HG03558 (cell line): ENCODE results near the gene FRMPD1.

Source experiments
- ATAC-seq: cut with Tn5 transposase; IDR thresholded peaks from one replicate; pipeline ENCODE4 v1.9.1; 2021; ENCODE audit warnings: moderate number of reproducible peaks; ENCODE audit not compliant: unreplicated experiment; ENCODE audit errors: extremely low read depth

Gene FRMPD1

DNA sequence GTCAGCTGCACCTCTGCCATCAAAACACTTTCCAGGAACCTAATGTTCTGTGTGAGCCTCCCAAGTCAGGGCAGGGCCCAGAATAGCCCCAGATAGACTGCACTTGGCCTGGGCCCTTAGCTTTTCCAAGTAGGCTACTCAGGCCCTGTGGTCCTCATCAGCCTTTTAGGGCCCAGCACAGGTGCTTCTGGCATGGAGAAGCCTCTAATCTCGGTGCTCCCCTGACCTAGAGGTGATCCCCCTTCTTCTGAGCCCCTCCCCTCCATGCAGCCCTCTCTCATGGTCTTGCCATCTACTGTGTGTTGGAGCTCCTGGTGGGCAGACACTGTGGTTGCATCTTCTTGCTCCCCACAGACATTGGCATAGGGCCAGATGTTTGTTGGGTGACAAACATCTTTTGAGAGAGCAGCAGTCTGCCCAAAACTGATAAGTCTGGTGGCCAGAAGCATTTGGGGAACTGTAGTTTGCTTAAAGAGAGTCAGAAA is 28.1 kb downstream of the FRMPD1 start:
- no peak for ATAC-seq

GRCh38 chr9:37679649-37680402 is 29.1 kb downstream of the FRMPD1 start:
- no peak for ATAC-seq

DNA sequence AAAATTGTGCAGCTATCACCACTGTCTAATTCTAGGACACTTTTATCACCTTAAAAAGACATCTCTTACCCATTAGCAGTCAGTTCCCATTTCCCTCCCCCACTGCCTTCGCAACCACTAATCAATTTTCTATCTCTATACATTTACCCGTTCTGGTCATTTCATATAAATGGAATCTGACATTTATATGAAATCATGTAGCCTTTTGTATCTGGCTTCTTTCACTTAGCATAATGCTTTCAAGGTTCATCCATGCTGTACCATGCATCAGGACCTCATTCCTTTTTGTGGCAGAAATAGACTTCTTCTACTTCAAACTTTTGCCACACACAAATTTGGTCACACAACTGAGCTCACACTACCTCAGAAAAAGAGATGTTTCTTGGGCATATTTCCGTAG is 32.2 kb downstream of the FRMPD1 start:
- no peak for ATAC-seq

GRCh38 chr9:37683531-37684371 is 33.0 kb downstream of the FRMPD1 start:
- no peak for ATAC-seq

- no peak for ATAC-seq
Measured at GRCh38 chr9:37692622-37693221, 42.0 kb downstream of the FRMPD1 start.

DNA sequence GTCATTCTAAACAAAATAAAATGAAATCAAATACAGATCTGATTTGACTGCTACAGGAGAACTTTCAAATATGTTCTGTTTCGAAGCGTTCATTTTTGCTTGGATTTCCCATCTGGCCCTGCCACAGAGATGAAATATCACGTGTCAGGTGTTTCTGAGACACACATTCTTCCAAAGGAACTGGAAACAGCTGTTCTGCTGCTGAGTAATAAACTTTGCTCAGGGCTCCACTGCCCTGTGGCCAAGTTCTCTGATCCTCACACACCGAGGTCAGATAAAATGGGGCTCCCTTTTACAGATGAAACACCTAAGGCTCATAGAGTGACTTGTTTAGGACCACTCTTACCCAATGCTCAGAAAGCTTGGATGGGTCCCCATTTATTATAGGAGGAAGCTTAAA is 42.5 kb downstream of the FRMPD1 start:
- no peak for ATAC-seq

- ATAC-seq: no peak
Measured at GRCh38 chr9:37694355-37694754, 43.6 kb downstream of the FRMPD1 start.

- ATAC-seq: no peak
Measured at GRCh38 chr9:37696528-37696927, 45.8 kb downstream of the FRMPD1 start.

GRCh38 chr9:37700131-37700530 is 49.4 kb downstream of the FRMPD1 start:
- no peak for ATAC-seq

DNA sequence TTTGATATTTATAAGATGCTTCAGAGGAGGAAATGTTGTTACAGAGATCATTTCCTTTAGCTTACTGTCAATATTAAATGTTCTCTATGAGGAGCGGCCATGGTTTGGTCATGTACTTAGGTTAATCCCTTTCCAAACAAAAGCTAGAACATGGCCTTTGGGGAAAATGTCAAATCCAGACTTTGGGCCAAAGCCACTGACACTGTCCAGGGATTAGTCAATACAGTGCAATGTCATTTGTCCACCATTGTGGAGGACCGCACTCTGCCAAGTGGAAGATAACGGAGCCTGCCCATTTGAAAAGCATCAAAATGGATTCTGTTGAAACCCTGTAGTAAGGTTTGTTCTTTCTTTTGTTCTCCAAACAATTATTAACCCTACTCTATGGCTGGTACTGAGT is 50.1 kb downstream of the FRMPD1 start:
- no peak for ATAC-seq

GRCh38 chr9:37705787-37706186 is 55.0 kb downstream of the FRMPD1 start:
- ATAC-seq: no peak

GRCh38 chr9:37706290-37706689 is 55.5 kb downstream of the FRMPD1 start:
- ATAC-seq: no peak

DNA sequence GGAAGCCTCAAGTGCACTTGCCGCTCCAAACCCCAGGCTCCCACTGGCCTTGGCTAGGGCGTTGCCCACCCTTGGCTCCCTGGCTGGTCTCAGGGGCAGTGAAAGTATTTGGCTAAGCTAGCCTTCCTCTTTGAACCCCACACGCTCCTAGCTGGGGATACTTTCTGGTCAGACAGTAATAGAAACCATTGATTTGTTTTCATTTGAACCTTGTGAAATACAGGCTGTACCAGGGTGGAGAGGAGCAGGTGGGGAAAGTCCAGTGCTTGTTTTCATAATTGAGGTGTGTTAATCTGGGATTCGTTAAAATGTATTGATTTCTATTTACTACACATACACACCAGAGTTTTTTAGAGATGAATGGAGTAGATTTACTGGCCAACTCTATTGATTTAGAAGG is 57.0 kb downstream of the FRMPD1 start:
- no peak for ATAC-seq

DNA sequence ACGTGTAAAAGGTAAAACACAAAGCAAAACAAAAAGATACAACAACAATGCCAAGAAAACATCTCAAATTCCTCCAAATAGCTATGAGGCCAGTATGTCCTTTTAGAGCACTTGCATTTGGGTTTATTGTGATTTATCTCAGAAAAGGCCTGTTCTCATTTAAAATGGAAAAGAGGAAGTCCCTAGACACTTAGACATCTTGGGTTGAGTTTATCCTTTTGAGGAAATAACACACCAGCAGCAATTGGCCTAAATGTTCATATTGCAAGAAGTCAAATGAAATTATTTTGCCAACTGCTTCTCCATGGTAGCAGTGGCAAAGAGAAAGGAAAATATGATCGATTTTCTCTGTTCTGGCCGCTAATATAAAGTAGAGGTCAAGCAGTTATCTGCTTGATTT is 59.3 kb downstream of the FRMPD1 start:
- ATAC-seq: no peak

GRCh38 chr9:37715260-37715659 is 64.5 kb downstream of the FRMPD1 start:
- no peak for ATAC-seq

DNA sequence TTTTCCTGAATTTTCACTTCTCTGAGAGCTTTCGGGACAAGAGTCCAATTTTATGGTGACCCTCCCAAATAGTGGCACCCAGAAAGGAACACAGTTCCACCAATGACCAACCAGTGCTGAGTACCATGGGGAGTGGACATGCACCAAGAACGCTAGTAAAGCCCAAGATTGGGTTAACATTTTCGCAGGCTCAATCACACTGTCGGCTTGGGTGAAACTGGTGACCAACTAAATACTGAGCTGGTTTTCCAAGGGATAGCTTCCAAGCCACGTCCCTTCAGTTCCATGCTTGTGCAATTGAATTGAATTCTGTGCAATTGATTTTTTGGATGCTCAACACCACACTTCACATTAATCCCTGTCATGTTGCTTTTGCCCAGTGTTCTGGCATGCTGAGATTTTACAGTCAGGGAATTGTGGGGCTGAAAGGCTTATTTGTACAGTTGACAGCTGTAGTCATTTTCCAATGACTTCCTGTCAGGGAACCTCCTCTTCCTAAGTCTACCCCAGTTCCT is 65.3 kb downstream of the FRMPD1 start:
- ATAC-seq: no peak

DNA sequence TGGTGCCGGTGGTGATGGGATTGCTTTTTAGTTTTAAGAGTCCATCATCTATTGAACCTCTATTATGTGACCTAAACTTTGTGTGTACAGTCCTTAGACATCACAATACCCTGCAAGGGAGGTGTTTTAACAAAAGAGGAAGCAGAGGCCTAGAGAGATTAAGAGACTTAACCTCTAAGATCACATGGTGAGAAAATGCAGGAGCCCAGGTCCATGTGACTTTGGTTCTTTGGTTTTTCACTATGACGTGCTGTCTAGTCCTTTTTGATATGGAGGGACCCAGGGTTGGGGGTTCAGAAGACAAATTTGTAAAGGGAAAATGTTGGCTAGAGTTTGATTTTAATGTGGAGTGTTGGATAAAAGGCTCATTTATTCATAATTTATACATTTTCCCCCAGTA is 68.8 kb downstream of the FRMPD1 start:
- ATAC-seq: no peak

DNA sequence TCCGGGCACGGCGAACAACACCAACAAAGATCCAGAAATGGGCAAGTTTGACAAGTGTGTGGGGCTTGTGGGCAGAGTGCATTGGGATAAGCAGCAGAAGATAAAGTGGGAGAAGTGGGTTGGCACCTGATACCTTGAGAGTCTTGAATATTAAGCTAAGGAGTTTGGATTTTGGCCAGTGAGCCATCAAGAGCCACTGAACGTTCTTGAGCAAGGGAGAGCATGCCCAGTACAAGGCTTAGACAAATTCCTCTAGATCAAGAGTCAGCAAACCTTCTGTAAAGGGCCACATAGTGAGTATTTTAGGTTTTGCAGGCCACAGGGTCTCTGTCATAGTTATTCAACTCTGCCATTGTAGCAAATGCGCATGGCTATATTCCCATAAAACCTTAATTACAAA is 76.3 kb downstream of the FRMPD1 start:
- ATAC-seq: no peak

DNA sequence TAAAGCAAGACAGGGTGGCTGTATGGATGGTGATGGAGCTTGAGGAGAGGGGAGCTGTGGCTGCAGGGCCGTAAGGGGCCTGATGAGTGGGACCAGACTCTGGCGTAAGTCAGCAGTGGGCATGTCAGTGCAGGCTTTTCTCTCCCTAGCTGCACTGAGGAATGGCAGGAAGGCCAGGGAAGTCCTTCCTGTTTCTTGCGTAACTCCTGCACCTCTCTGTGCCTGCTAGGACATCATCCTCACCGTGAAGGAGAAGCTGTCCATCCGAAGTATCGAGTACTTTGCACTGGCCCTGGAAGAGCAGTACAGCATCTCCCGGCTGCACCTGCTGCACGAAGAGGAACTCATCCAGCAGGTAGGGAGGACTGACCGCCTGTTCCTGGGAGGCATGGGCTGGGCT is 78.7 kb downstream of the FRMPD1 start:
- ATAC-seq: no peak

DNA sequence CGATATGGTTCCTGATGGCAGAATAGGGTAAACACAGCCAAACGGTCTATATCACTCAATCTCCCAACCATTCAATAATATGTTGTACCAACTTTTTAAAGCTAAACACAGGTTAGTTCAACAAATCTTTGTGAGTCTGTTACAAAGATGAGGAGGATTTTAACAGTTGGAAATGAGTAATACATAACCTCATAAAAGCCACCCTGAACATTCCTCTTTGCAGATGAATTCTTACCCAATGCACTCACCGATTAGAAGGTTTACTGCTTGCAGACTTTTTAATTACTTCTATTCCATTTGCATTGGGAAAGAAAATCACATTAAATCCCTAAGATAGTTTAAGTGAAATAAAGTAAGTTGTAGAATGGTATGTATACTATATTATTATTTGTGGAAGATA is 79.5 kb downstream of the FRMPD1 start:
- ATAC-seq: no peak

- no peak for ATAC-seq
Measured at GRCh38 chr9:37730839-37731238, 80.1 kb downstream of the FRMPD1 start.
